Common myeloid progenitor, CD34-positive (primary cell): ENCODE data around the gene ZRANB3.

Experiments
- CTCF ChIA-PET: fragments of 350-600 bp; sonication (Branson Sonifier 250); formaldehyde crosslinking; loops from one replicate; lab custom pipeline; 2021; ENCODE audit warnings: antibody characterized with exemption; lab: Charles Lee
- POLR2A ChIA-PET: fragments of 350-600 bp; sonication (Branson Sonifier 250); formaldehyde crosslinking; loops from one replicate; lab custom pipeline; 2021; ENCODE audit warnings: antibody characterized with exemption; lab: Charles Lee
- DNase-seq, 3 donors: peaks; one replicate each; pipeline versions ENCODE4 v3.0.0 to v3.0.0-alpha.2; 2013
- H3K27ac ChIP-seq, 2 experiments: 1 replicate in 1 of 2; 2 replicates in 1 of 2; pipeline ENCODE4 v1.7.0; 2013; ENCODE audit warnings: inconsistent platforms in 2 of 2, low read length in 2 of 2, mild to moderate bottlenecking in 2 of 2, low read depth in 1 of 2, moderate library complexity in 1 of 2; ENCODE audit not compliant: severe bottlenecking in 2 of 2, insufficient read depth in 1 of 2, poor library complexity in 1 of 2
- H3K27me3 ChIP-seq, 5 experiments: replicated peaks in 2 of 5; 1 replicate in 3 of 5; 2 replicates in 2 of 5; pipeline versions ENCODE4 v1.6.1 to v1.7.0; 2013; ENCODE audit warnings: low read length in 4 of 5, mild to moderate bottlenecking in 2 of 5, moderate library complexity in 2 of 5, inconsistent platforms in 1 of 5; ENCODE audit not compliant: insufficient read depth in 5 of 5, control insufficient read depth in 4 of 5
- H3K36me3 ChIP-seq, 4 experiments: 1 replicate in 2 of 4; 2 replicates in 2 of 4; pipeline versions ENCODE4 v1.6.1 to v1.7.0; 2013; ENCODE audit warnings: low read length in 3 of 4, control low read depth in 1 of 4, mild to moderate bottlenecking in 1 of 4; ENCODE audit not compliant: control insufficient read depth in 4 of 4, insufficient read depth in 4 of 4
- H3K4me1 ChIP-seq, 4 experiments: 1 replicate in 3 of 4; 2 replicates in 1 of 4; pipeline versions ENCODE4 v1.6.1 to v1.7.1; 2013; ENCODE audit warnings: low read length in 3 of 4, mild to moderate bottlenecking in 3 of 4, control low read depth in 1 of 4, inconsistent platforms in 1 of 4, moderate library complexity in 1 of 4; ENCODE audit not compliant: control insufficient read depth in 4 of 4, insufficient read depth in 4 of 4; ENCODE audit errors: control extremely low read depth in 1 of 4
- H3K4me3 ChIP-seq, 7 experiments: 1 replicate in 4 of 7; 2 replicates in 3 of 7; pipeline versions ENCODE4 v1.5.1 to v1.7.0; 2013; ENCODE audit warnings: mild to moderate bottlenecking in 7 of 7, low read length in 6 of 7, moderate library complexity in 6 of 7, inconsistent platforms in 2 of 7, low read depth in 2 of 7, control low read depth in 1 of 7; ENCODE audit not compliant: insufficient read depth in 4 of 7, control insufficient read depth in 1 of 7; ENCODE audit errors: extremely low read depth in 1 of 7
- H3K9me3 ChIP-seq, 5 experiments: 1 replicate in 4 of 5; 2 replicates in 1 of 5; pipeline versions ENCODE4 v1.6.1 to v1.7.1; 2013; ENCODE audit warnings: low read length in 4 of 5, mild to moderate bottlenecking in 2 of 5, inconsistent platforms in 1 of 5, low read depth in 1 of 5, moderate library complexity in 1 of 5; ENCODE audit not compliant: control insufficient read depth in 4 of 5, insufficient read depth in 2 of 5; ENCODE audit errors: control extremely low read depth in 1 of 5
- WGBS: methylation state at CpG from one replicate; pipeline ENCODE4 v1.1.5; 2013; ENCODE audit not compliant: insufficient coverage; 5-methylcytosine and 5-hydroxymethylcytosine counted together

Gene ZRANB3

GRCh38 chr2:135265960-135266490, 265.0 kb downstream of the ZRANB3 start:
- Histone ChIP-seq H3K4me1 (no peaks in the 10 kb centered on the region), H3K9me3 (no peaks in the 10 kb centered on the region), H3K4me3 (no peak overlapping the region), H3K36me3 (peaks cover 0 to 10% (median 1%) of the 10 kb centered on the region in 4 experiments), H3K27me3 (no peaks in the 10 kb centered on the region), H3K27ac (no peak overlapping the region)
- WGBS, result 100% methylated on average over 6 of the region's 6 CpGs
- ChIA-PET CTCF (no interaction called here), POLR2A (interaction anchor here (0.6 kb wide), 1 partner anchor 99 kb away, joined by 4 read pairs; no protein-coding TSS in a partner anchor)
- no peak for DNase-seq

- WGBS, result 40% methylated on average over 1 of the region's 6 CpGs
- no peaks in the 10 kb centered on the region for H3K4me1 ChIP-seq
- no peak overlapping the region for H3K4me3 ChIP-seq
- H3K9me3 ChIP-seq, result peaks cover 0 to 6% (median 0%) of the 10 kb centered on the region in 5 experiments
- H3K27ac ChIP-seq, result no peak overlapping the region
- ChIA-PET CTCF (no interaction called here), POLR2A (no interaction called here)
- H3K36me3 ChIP-seq, result peaks cover 0 to 3% (median 0%) of the 10 kb centered on the region in 4 experiments
- no peaks in the 10 kb centered on the region for H3K27me3 ChIP-seq
- no peak for DNase-seq
These were observed 271.9 kb downstream of the ZRANB3 start for GRCh38 chr2:135259123-135259522.

GRCh38 chr2:135258193-135258592, 272.8 kb downstream of the ZRANB3 start:
- CTCF ChIA-PET, result no interaction called here
- peaks cover 0 to 3% (median 0%) of the 10 kb centered on the region in 4 experiments for H3K36me3 ChIP-seq
- no peaks in the 10 kb centered on the region for H3K27me3 ChIP-seq
- H3K27ac ChIP-seq, result no peak overlapping the region
- H3K9me3 ChIP-seq, result peaks cover 0 to 6% (median 0%) of the 10 kb centered on the region in 5 experiments
- no peak overlapping the region for H3K4me3 ChIP-seq
- no peak for DNase-seq
- 96% methylated on average over 4 of the region's 4 CpGs for WGBS
- POLR2A ChIA-PET, result no interaction called here
- no peaks in the 10 kb centered on the region for H3K4me1 ChIP-seq

- Histone ChIP-seq H3K27ac (no peak overlapping the region), H3K9me3 (peaks cover 0 to 6% (median 0%) of the 10 kb centered on the region in 5 experiments), H3K27me3 (no peaks in the 10 kb centered on the region), H3K4me3 (no peak overlapping the region), H3K4me1 (no peaks in the 10 kb centered on the region), H3K36me3 (peaks cover 0 to 3% (median 0%) of the 10 kb centered on the region in 4 experiments)
- no peak for DNase-seq
- ChIA-PET CTCF (no interaction called here), POLR2A (no interaction called here)
- no CpG with 5 or more reads among the region's 2 CpGs for WGBS
These were observed 273.5 kb downstream of the ZRANB3 start for GRCh38 chr2:135257383-135258090.

- ChIA-PET POLR2A (no interaction called here), CTCF (no interaction called here)
- Histone ChIP-seq H3K27me3 (no peaks in the 10 kb centered on the region), H3K36me3 (peaks cover 0 to 3% (median 0%) of the 10 kb centered on the region in 4 experiments), H3K4me3 (no peak overlapping the region), H3K27ac (no peak overlapping the region), H3K4me1 (no peaks in the 10 kb centered on the region), H3K9me3 (peaks cover 0 to 6% (median 0%) of the 10 kb centered on the region in 5 experiments)
- no peak for DNase-seq
- WGBS, result 100% methylated on average over 2 of the region's 3 CpGs
These were observed 274.3 kb downstream of the ZRANB3 start for GRCh38 chr2:135256531-135257260.

- no CpG with 5 or more reads among the region's 1 CpG for WGBS
- peaks cover 0 to 13% (median 0%) of the 10 kb centered on the region in 4 experiments for H3K36me3 ChIP-seq
- no peak overlapping the region for H3K27ac ChIP-seq
- POLR2A ChIA-PET, result no interaction called here
- no peaks in the 10 kb centered on the region for H3K27me3 ChIP-seq
- CTCF ChIA-PET, result no interaction called here
- peaks cover 0 to 13% (median 4%) of the 10 kb centered on the region in 5 experiments for H3K9me3 ChIP-seq
- DNase-seq, result peak in 2 of 3 donors; percentile 1 to 2
- H3K4me1 ChIP-seq, result no peaks in the 10 kb centered on the region
- no peak overlapping the region for H3K4me3 ChIP-seq
These were observed 275.8 kb downstream of the ZRANB3 start for GRCh38 chr2:135255208-135255607.
